Endothelial cell of umbilical vein (primary cell): Measurements from ENCODE around the gene UBE2D2.
A peak's percentile ranks its signal among the peaks of the same experiment; 100 is the strongest.

Experiments used
- EZH2 ChIP-seq: IDR thresholded peaks from 2 replicates; pipeline ENCODE4 v1.6.1; 2012; ENCODE audit warnings: borderline replicate concordance, low read depth, mild to moderate bottlenecking, moderate library complexity, low read length, inconsistent platforms; ENCODE audit not compliant: severe bottlenecking
- POLR2A ChIP-seq: IDR thresholded peaks from 2 replicates; pipeline ENCODE4 v1.6.1; 2012; ENCODE audit warnings: low read depth, mild to moderate bottlenecking, control low read depth, low read length
- POLR2AphosphoS5 ChIP-seq: IDR thresholded peaks from 2 replicates; pipeline ENCODE4 v1.6.1; 2012; ENCODE audit warnings: low read depth, mild to moderate bottlenecking, control low read depth, low read length, moderate library complexity; ENCODE audit not compliant: insufficient read depth
- TF ChIP-seq, protein P1 (sequence below), 2 donors: IDR thresholded peaks; 1 replicate in 1 of 2; 2 replicates in 1 of 2; pipeline ENCODE4 v1.5.1; 2011; ENCODE audit warnings: low read length in 2 of 2, mild to moderate bottlenecking in 2 of 2, moderate library complexity in 2 of 2, control low read depth in 1 of 2, inconsistent platforms in 1 of 2, low read depth in 1 of 2; ENCODE audit not compliant: insufficient read depth in 1 of 2; ENCODE audit errors: extremely low read depth in 1 of 2
- TF ChIP-seq, protein P2 (sequence below): IDR thresholded peaks from 2 replicates; pipeline ENCODE4 v1.6.1; 2011; ENCODE audit not compliant: insufficient read depth, insufficient read length

DNA sequence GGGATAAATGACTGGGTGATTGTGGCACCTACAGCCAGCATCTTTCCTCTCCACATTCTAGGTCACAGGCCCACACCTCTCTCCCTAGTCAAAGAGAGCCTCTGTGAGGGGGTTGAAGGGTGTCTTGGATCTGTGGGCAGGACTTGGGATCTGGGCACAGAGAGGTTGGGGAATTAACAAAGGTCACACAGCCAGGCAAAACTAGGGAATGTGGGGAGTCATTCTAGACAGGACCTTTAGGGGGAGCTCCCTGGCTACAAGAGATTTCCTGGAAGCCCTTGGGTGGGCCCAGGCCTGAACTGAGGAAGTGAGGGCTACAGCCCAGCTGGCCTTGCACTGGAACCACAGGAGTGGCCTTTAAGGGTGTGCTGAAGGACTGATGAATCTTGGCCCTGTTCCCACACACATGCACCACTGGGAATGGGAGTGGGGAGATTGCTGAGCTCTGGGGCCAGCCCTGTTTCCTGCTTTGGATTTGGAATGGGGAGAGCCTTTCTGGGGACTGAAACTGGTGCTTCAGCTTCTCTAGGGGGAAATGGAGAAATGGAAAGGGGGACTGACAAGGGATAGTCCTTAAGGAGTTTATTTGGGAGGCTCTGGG lies 74.6 kb downstream of the UBE2D2 start:
- TF ChIP-seq, protein P1, sequence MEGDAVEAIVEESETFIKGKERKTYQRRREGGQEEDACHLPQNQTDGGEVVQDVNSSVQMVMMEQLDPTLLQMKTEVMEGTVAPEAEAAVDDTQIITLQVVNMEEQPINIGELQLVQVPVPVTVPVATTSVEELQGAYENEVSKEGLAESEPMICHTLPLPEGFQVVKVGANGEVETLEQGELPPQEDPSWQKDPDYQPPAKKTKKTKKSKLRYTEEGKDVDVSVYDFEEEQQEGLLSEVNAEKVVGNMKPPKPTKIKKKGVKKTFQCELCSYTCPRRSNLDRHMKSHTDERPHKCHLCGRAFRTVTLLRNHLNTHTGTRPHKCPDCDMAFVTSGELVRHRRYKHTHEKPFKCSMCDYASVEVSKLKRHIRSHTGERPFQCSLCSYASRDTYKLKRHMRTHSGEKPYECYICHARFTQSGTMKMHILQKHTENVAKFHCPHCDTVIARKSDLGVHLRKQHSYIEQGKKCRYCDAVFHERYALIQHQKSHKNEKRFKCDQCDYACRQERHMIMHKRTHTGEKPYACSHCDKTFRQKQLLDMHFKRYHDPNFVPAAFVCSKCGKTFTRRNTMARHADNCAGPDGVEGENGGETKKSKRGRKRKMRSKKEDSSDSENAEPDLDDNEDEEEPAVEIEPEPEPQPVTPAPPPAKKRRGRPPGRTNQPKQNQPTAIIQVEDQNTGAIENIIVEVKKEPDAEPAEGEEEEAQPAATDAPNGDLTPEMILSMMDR (IDR thresholded peaks at IDR 0.05; ENCODE audit: extremely low read depth in 1 of 2, insufficient read depth in 1 of 2, low read depth in 1 of 2, low read length in 2 of 2), result peak; percentile 45 to 69
- TF ChIP-seq, protein P2, sequence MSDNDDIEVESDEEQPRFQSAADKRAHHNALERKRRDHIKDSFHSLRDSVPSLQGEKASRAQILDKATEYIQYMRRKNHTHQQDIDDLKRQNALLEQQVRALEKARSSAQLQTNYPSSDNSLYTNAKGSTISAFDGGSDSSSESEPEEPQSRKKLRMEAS, result no peak
- no peak for TF ChIP-seq POLR2AphosphoS5
- TF ChIP-seq POLR2A, result no peak
- no peak for TF ChIP-seq EZH2
